H1 (cell line): ENCODE results near the gene TLR9. TPM values are rescaled to one million over a fixed set of nuclear protein-coding genes. Genes with fewer than 3 reads are reported as not detected.

ENCODE experiments used
- CTCF ChIA-PET: fragments of 300-600 bp; sonication (Branson Sonifier 250); formaldehyde crosslinking; loops from one replicate; lab custom pipeline; 2021; ENCODE audit not compliant: partially characterized antibody; lab: Charles Lee
- POLR2A ChIA-PET: fragments of 300-600 bp; sonication (Branson Sonifier 250); formaldehyde crosslinking; loops from one replicate; lab custom pipeline; 2021; ENCODE audit warnings: inconsistent platforms; ENCODE audit not compliant: partially characterized antibody; lab: Charles Lee
- DNase-seq, 2 experiments: peaks; one replicate each; pipeline versions ENCODE4 v3.0.0 to v3.0.0-alpha.2; 2010 to 2022; ENCODE audit warnings: low spot score in 2 of 2, low read depth in 1 of 2, mixed read lengths in 1 of 2
- FAIRE-seq: peaks from 2 replicates; lab custom pipeline; 2011; peaks lifted over from hg19 to GRCh38; lab: Jason Lieb, UNC
- H2AFZ ChIP-seq: 2 replicates; pipeline ENCODE4 v1.8.1; 2012; ENCODE audit warnings: low read length, inconsistent platforms
- H2AK5ac ChIP-seq: 2 replicates; pipeline ENCODE4 v1.6.1; 2013; ENCODE audit warnings: low read depth, low read length
- H2BK120ac ChIP-seq: replicated peaks from 2 replicates; pipeline ENCODE3; 2013; ENCODE audit warnings: low read depth, low read length, inconsistent platforms
- H2BK12ac ChIP-seq: 2 replicates; pipeline ENCODE4 v1.6.1; 2013; ENCODE audit warnings: low read depth, low read length
- H2BK15ac ChIP-seq: 2 replicates; pipeline ENCODE4 v1.6.1; 2013; ENCODE audit warnings: low read length
- H2BK20ac ChIP-seq: 2 replicates; pipeline ENCODE4 v1.6.1; 2013; ENCODE audit warnings: low read length
- H2BK5ac ChIP-seq: 2 replicates; pipeline ENCODE4 v1.6.1; 2013; ENCODE audit warnings: low read depth, low read length
- H3K14ac ChIP-seq: 2 replicates; pipeline ENCODE4 v1.6.1; 2013; ENCODE audit warnings: inconsistent platforms; ENCODE audit not compliant: insufficient read length
- H3K18ac ChIP-seq: 2 replicates; pipeline ENCODE4 v1.6.1; 2013; ENCODE audit warnings: low read length; ENCODE audit errors: extremely low read depth
- H3K23ac ChIP-seq: 2 replicates; pipeline ENCODE4 v1.6.1; 2013; ENCODE audit warnings: inconsistent platforms; ENCODE audit not compliant: insufficient read length
- H3K23me2 ChIP-seq: 2 replicates; pipeline ENCODE4 v1.6.1; 2013; ENCODE audit warnings: low read depth, low read length
- H3K27ac ChIP-seq: 2 replicates; pipeline ENCODE4 v1.6.1; 2011; ENCODE audit warnings: low read depth, low read length, inconsistent platforms
- H3K27me3 ChIP-seq, 4 experiments: replicated peaks in 1 of 4; 1 replicate in 1 of 4; 2 replicates in 3 of 4; pipeline versions ENCODE4 v1.6.1 to v1.8.1; 2011 to 2013; ENCODE audit warnings: low read length in 3 of 4, mild to moderate bottlenecking in 3 of 4, inconsistent platforms in 2 of 4, mixed read lengths in 2 of 4, moderate library complexity in 1 of 4; ENCODE audit not compliant: control insufficient read depth in 3 of 4, insufficient read depth in 3 of 4; ENCODE audit errors: extremely low read depth in 1 of 4
- H3K36me3 ChIP-seq, 4 experiments: 2 replicates each; pipeline versions ENCODE4 v1.6.1 to v1.8.1; 2011 to 2013; ENCODE audit warnings: mild to moderate bottlenecking in 4 of 4, low read length in 3 of 4, moderate library complexity in 2 of 4, control low read depth in 1 of 4, inconsistent platforms in 1 of 4; ENCODE audit not compliant: insufficient read depth in 4 of 4, control insufficient read depth in 2 of 4
- H3K4ac ChIP-seq: replicated peaks from 2 replicates; pipeline ENCODE3; 2013; ENCODE audit warnings: low read length, low read depth, mixed read lengths, inconsistent platforms; ENCODE audit not compliant: insufficient read length
- H3K4me1 ChIP-seq, 4 experiments: replicated peaks in 1 of 4; 1 replicate in 1 of 4; 2 replicates in 3 of 4; pipeline versions ENCODE4 v1.6.1 to v1.8.1; 2011 to 2013; ENCODE audit warnings: low read length in 3 of 4, inconsistent platforms in 2 of 4, mixed read lengths in 1 of 4; ENCODE audit not compliant: insufficient read depth in 4 of 4, control insufficient read depth in 3 of 4
- H3K4me2 ChIP-seq, 2 experiments: 2 replicates each; pipeline versions ENCODE4 v1.6.1 to v1.8.1; 2011 to 2013; ENCODE audit warnings: low read depth in 2 of 2, low read length in 2 of 2, control low read depth in 1 of 2, inconsistent platforms in 1 of 2, mild to moderate bottlenecking in 1 of 2; ENCODE audit not compliant: insufficient read depth in 1 of 2
- H3K4me3 ChIP-seq, 4 experiments: fragments of 200-600, 300-600 bp in 1 of 4; sonication (generic), shearing (Covaris generic), sonication (Bioruptor Twin) in 1 of 4; 2 replicates each; pipeline versions ENCODE4 v1.5.1 to v1.8.1; 2011 to 2016; ENCODE audit warnings: low read length in 4 of 4, low read depth in 3 of 4, control low read depth in 2 of 4, inconsistent platforms in 2 of 4, mild to moderate bottlenecking in 2 of 4, mixed read lengths in 1 of 4, moderate library complexity in 1 of 4; ENCODE audit not compliant: insufficient read depth in 2 of 4; ENCODE audit errors: extremely low read depth in 1 of 4
- H3K56ac ChIP-seq: replicated peaks from 2 replicates; pipeline ENCODE3; 2013; ENCODE audit warnings: low read depth, mild to moderate bottlenecking, mixed read lengths, low read length, inconsistent platforms; ENCODE audit not compliant: insufficient read length
- H3K79me1 ChIP-seq: 2 replicates; pipeline ENCODE4 v1.6.1; 2013; ENCODE audit warnings: low read depth, low read length, control low read depth
- H3K79me2 ChIP-seq, 2 experiments: 2 replicates each; pipeline versions ENCODE4 v1.6.1 to v1.8.1; 2012 to 2013; ENCODE audit warnings: low read length in 2 of 2, mild to moderate bottlenecking in 2 of 2, inconsistent platforms in 1 of 2; ENCODE audit not compliant: insufficient read depth in 2 of 2, control insufficient read depth in 1 of 2
- H3K9ac ChIP-seq, 4 experiments: replicated peaks in 1 of 4; 1 replicate in 1 of 4; 2 replicates in 3 of 4; pipeline versions ENCODE4 v1.6.1 to v1.8.1; 2011 to 2013; ENCODE audit warnings: low read depth in 3 of 4, low read length in 3 of 4, control low read depth in 2 of 4, mild to moderate bottlenecking in 2 of 4, moderate library complexity in 2 of 4, inconsistent platforms in 1 of 4; ENCODE audit errors: extremely low read depth in 1 of 4
- H3K9me3 ChIP-seq, 2 experiments: 2 replicates each; pipeline versions ENCODE4 v1.6.1 to v1.8.1; 2012 to 2013; ENCODE audit warnings: mild to moderate bottlenecking in 2 of 2, moderate library complexity in 2 of 2, control low read depth in 1 of 2, inconsistent platforms in 1 of 2, low read depth in 1 of 2, low read length in 1 of 2, mixed read lengths in 1 of 2; ENCODE audit not compliant: insufficient read depth in 2 of 2
- H4K20me1 ChIP-seq, 2 experiments: replicated peaks in 1 of 2; 2 replicates each; pipeline versions ENCODE3 to v1.8.1; 2011 to 2013; ENCODE audit warnings: inconsistent platforms in 2 of 2, low read length in 2 of 2, mild to moderate bottlenecking in 1 of 2; ENCODE audit not compliant: insufficient read depth in 2 of 2, control insufficient read depth in 1 of 2
- H4K5ac ChIP-seq: 2 replicates; pipeline ENCODE4 v1.6.1; 2013; ENCODE audit warnings: low read length, low read depth, mixed read lengths, inconsistent platforms; ENCODE audit not compliant: insufficient read length
- H4K8ac ChIP-seq: 2 replicates; pipeline ENCODE4 v1.8.0; 2013; ENCODE audit warnings: mild to moderate bottlenecking, moderate library complexity, low read length, inconsistent platforms; ENCODE audit not compliant: insufficient read depth; ENCODE audit errors: extremely low read depth
- H4K91ac ChIP-seq: replicated peaks from 2 replicates; pipeline ENCODE3; 2013; ENCODE audit warnings: low read length, mixed read lengths, inconsistent platforms; ENCODE audit not compliant: insufficient read length
- BRCA1 ChIP-seq: IDR thresholded peaks from 2 replicates; pipeline ENCODE4 v1.6.1; 2012; ENCODE audit warnings: low read depth, low read length, improper control_type of control experiment
- EGR1 ChIP-seq: IDR thresholded peaks from 2 replicates; pipeline ENCODE4 v1.6.1; 2011; ENCODE audit warnings: low read depth, low read length, borderline replicate concordance
- FOSL1 ChIP-seq: IDR thresholded peaks from 2 replicates; pipeline ENCODE4 v1.6.1; 2011; ENCODE audit warnings: mild to moderate bottlenecking, low read depth, low read length, moderate library complexity; ENCODE audit not compliant: insufficient read depth
- KDM4A ChIP-seq: IDR thresholded peaks from one replicate; pipeline ENCODE4 v1.7.1; 2012; ENCODE audit warnings: low read depth, mild to moderate bottlenecking, moderate library complexity, low read length, inconsistent platforms; ENCODE audit not compliant: severe bottlenecking
- RFX5 ChIP-seq: IDR thresholded peaks from 2 replicates; pipeline ENCODE4 v1.6.1; 2011; ENCODE audit warnings: low read depth, low read length, improper control_type of control experiment, borderline replicate concordance
- SP2 ChIP-seq: IDR thresholded peaks from 2 replicates; pipeline ENCODE4 v1.6.1; 2012; ENCODE audit warnings: mild to moderate bottlenecking, low read length, inconsistent platforms
- TAF1 ChIP-seq: IDR thresholded peaks from 2 replicates; pipeline ENCODE4 v1.6.1; 2011; ENCODE audit warnings: mild to moderate bottlenecking, low read depth, low read length
- WGBS, 2 experiments: shearing (Covaris generic) in 1 of 2; methylation state at CpG; one replicate each; pipeline versions ENCODE4 v1.1.6 to v1.1.7; 2013 to 2015; ENCODE audit warnings: low lambda C conversion rate in 2 of 2, mixed read lengths in 2 of 2, inconsistent platforms in 1 of 2, low coverage in 1 of 2, missing lambda C conversion rate in 1 of 2; ENCODE audit not compliant: insufficient replicate concordance in 2 of 2, insufficient coverage in 1 of 2, insufficient read length in 1 of 2; ENCODE audit errors: extremely low coverage in 1 of 2, missing lambda C conversion rate in 1 of 2; 5-methylcytosine and 5-hydroxymethylcytosine counted together
- polyA plus RNA-seq, 7 experiments: library from polyadenylated mRNA; depleted of rRNA in 3 of 7; stranded (reverse) in 5 of 7; unstranded in 2 of 7; fragments of >200 nt in 5 of 7; fragments of 200-250 nt in 2 of 7; gene quantifications; 1 replicate in 5 of 7; 2 replicates in 1 of 7; 4 replicates in 1 of 7; pipeline versions ENCODE4 v1.2.1 to v1.2.3, GENCODE V29; 2011 to 2013; ENCODE audit warnings: missing spikeins in 2 of 7, mixed read lengths in 2 of 7
- total RNA-seq: library from RNA; stranded (reverse); fragmentation: NEBNext Ultra II Directional; extraction: Animal tissue kit (Norgen Biotek cat#: 25700); gene quantifications from 2 replicates; pipeline ENCODE4 v1.2.1, GENCODE V29; 2021

The TLR9 gene
- total and polyA plus RNA-seq, 2 of the 8 experiments (the other 6 are each of a cell fraction or from before 2014, with no cell fraction given) = 0.05 TPM; not detected in 1

DNA sequence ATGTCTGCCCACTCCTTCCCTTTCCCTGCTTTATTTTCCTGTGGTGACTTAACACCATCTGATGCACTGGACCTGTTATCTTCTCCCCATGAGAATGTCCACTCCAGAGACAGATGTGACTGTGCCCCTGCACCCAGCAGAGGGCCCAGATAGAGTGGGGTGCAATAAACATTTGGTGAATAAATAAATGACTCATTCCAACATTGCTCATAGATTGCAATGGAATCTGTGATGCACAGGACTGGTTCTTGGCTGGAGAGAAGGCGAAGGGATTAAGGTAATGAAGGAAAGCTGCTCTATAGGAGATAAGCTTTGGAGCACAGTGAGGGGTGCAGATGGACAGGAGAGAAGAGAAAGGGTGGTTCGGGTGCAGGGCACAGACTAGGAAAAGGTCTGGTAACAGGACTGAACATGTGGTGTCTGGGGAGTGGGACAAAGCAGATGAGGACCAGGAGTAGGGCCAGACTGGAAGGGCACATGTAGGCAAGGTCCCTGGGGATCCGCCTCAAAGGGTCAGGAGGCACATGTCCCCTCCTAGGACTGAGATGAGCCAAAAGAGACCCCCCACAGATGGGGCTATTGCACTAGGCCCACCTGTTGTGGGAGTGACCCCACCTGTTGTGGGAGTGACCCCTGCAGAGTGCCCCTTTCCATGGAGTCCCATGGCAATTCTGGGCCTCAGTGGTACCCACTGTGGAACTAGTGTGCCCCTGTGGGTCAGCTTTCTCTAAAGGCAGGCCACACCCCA lies 53.8 kb downstream of the TLR9 start:
- no peak overlapping the region for H2BK15ac ChIP-seq
- no peaks in the 10 kb centered on the region for H4K20me1 ChIP-seq
- H2AFZ ChIP-seq = no peak overlapping the region
- no peak overlapping the region for H2AK5ac ChIP-seq
- H3K18ac ChIP-seq = no peak overlapping the region
- no peak overlapping the region for H2BK120ac ChIP-seq
- H4K91ac ChIP-seq = no peak overlapping the region
- no peaks in the 10 kb centered on the region for H3K9me3 ChIP-seq
- H3K4me1 ChIP-seq = peaks cover 5 to 7% (median 7%) of the 10 kb centered on the region in 4 experiments; a peak in 5 of 7 replicates
- no peaks in the 10 kb centered on the region for H3K79me1 ChIP-seq
- H3K27me3 ChIP-seq = no peaks in the 10 kb centered on the region; a peak in 2 of 7 replicates
- peak overlapping the region; percentile 78 for H3K4ac ChIP-seq
- no peak overlapping the region for H4K5ac ChIP-seq
- no peak for TF ChIP-seq RFX5
- no peak for TF ChIP-seq FOSL1
- TF ChIP-seq SP2 = no peak
- TF ChIP-seq TAF1 = no peak
- no peak for TF ChIP-seq BRCA1
- no peak for TF ChIP-seq EGR1
- no peak for TF ChIP-seq KDM4A
- DNase-seq (no peak), FAIRE-seq (no peak)
- no peaks in the 10 kb centered on the region for H3K36me3 ChIP-seq
- no peak overlapping the region for H3K23ac ChIP-seq
- no peak overlapping the region; the same call in 1 of the 2 replicates for H4K8ac ChIP-seq
- POLR2A ChIA-PET = interaction anchor here (1.0 to 1.2 kb wide), 2 partner anchors 10 to 176 kb away, joined by 3 read pairs; partner anchors contain the start of gene RPL29
- no peak overlapping the region for H2BK12ac ChIP-seq
- H3K14ac ChIP-seq = no peak overlapping the region
- CTCF ChIA-PET = interaction anchor here (0.8 to 4.4 kb wide), 12 partner anchors 9 to 214 kb away, joined by 3 to 26 read pairs (median 6); no protein-coding TSS in a partner anchor
- WGBS, 2 experiments = 77% methylated on average over 3 of the region's 3 CpGs; no CpG with 5 or more reads in 1 of the 2 experiments
- no peak overlapping the region for H3K9ac ChIP-seq
- no peak overlapping the region for H3K27ac ChIP-seq
- no peak overlapping the region for H2BK20ac ChIP-seq
- H3K4me3 ChIP-seq = no peak overlapping the region
- no peaks in the 10 kb centered on the region for H3K79me2 ChIP-seq
- H3K56ac ChIP-seq = no peak overlapping the region
- H3K4me2 ChIP-seq = no peak overlapping the region
- no peak overlapping the region for H2BK5ac ChIP-seq
- no peaks in the 10 kb centered on the region for H3K23me2 ChIP-seq
